Effector CD4-positive, alpha-beta T cell (primary cell): Measurements from ENCODE around the gene ITCH.
"Not testable (repeated sequence)": the region's sequence is repeated elsewhere in the genome, so short reads cannot be mapped to it uniquely, and the experiment has no call there.

ENCODE experiments used
- DNase-seq: peaks from one replicate; pipeline ENCODE4 v3.0.0-alpha.2; 2020

ITCH gene

GRCh38 chr20:34382877-34383455, 19.9 kb downstream of the ITCH start:
- DNase-seq = not testable (repeated sequence)

- DNase-seq = no peak
These were observed 22.4 kb downstream of the ITCH start for GRCh38 chr20:34385464-34385863.

GRCh38 chr20:34388000-34388399, 24.9 kb downstream of the ITCH start:
- no peak for DNase-seq

- DNase-seq = no peak
These were observed 25.6 kb downstream of the ITCH start for GRCh38 chr20:34388678-34389077.

- DNase-seq = no peak
These were observed 26.3 kb downstream of the ITCH start for GRCh38 chr20:34389206-34389953.

GRCh38 chr20:34389954-34390555, 27.0 kb downstream of the ITCH start:
- DNase-seq = no peak

GRCh38 chr20:34396408-34396807, 33.3 kb downstream of the ITCH start:
- no peak for DNase-seq

GRCh38 chr20:34397096-34397495, 34.0 kb downstream of the ITCH start:
- DNase-seq = no peak

- not testable (repeated sequence) for DNase-seq
These were observed 37.7 kb downstream of the ITCH start for GRCh38 chr20:34400776-34401175.

GRCh38 chr20:34401741-34402455, 38.8 kb downstream of the ITCH start:
- no peak for DNase-seq

GRCh38 chr20:34402461-34402860, 39.4 kb downstream of the ITCH start:
- DNase-seq = no peak

- DNase-seq = no peak
These were observed 40.2 kb downstream of the ITCH start for GRCh38 chr20:34403063-34403827.

GRCh38 chr20:34403908-34404307, 40.8 kb downstream of the ITCH start:
- no peak for DNase-seq

- DNase-seq = no peak
These were observed 41.7 kb downstream of the ITCH start for GRCh38 chr20:34404803-34405202.

- DNase-seq = peak; percentile 10
These were observed 42.2 kb downstream of the ITCH start for GRCh38 chr20:34405247-34405651.

GRCh38 chr20:34405942-34406341, 42.9 kb downstream of the ITCH start:
- not testable (repeated sequence) for DNase-seq

GRCh38 chr20:34407962-34408474, 44.9 kb downstream of the ITCH start:
- DNase-seq = no peak

GRCh38 chr20:34410336-34410735, 47.3 kb downstream of the ITCH start:
- DNase-seq = no peak

GRCh38 chr20:34412453-34412852, 49.4 kb downstream of the ITCH start:
- DNase-seq = no peak

- DNase-seq = not testable (repeated sequence)
These were observed 51.5 kb downstream of the ITCH start for GRCh38 chr20:34414525-34414924.

GRCh38 chr20:34415079-34415478, 52.0 kb downstream of the ITCH start:
- no peak for DNase-seq

- no peak for DNase-seq
These were observed 57.1 kb downstream of the ITCH start for GRCh38 chr20:34420146-34420545.

GRCh38 chr20:34420975-34421374, 57.9 kb downstream of the ITCH start:
- no peak for DNase-seq
